Muscle of leg (tissue), 11 donors: Measurements from ENCODE around the gene KLHL29. TPM values are rescaled to one million over a fixed set of nuclear protein-coding genes. Genes with fewer than 3 reads are reported as not detected.

Source experiments
- DNase-seq: peaks from one replicate; pipeline ENCODE4 v3.0.0; 2013
- H3K27ac ChIP-seq: one replicate; pipeline ENCODE4 v1.5.1; 2013; ENCODE audit warnings: mild to moderate bottlenecking, low read length, control low read depth
- H3K27me3 ChIP-seq: one replicate; pipeline ENCODE4 v1.6.1; 2013; ENCODE audit warnings: low read length; ENCODE audit not compliant: control insufficient read depth, insufficient read depth
- H3K36me3 ChIP-seq: one replicate; pipeline ENCODE4 v1.6.1; 2013; ENCODE audit warnings: low read length; ENCODE audit not compliant: control insufficient read depth, insufficient read depth
- H3K4me1 ChIP-seq: one replicate; pipeline ENCODE4 v1.6.1; 2013; ENCODE audit warnings: low read length; ENCODE audit not compliant: control insufficient read depth, insufficient read depth
- H3K4me3 ChIP-seq: one replicate; pipeline ENCODE4 v1.5.1; 2013; ENCODE audit warnings: low read length, control low read depth
- H3K9me3 ChIP-seq: replicated peaks from 2 replicates; pipeline ENCODE4 v1.6.1; 2013; ENCODE audit warnings: low read depth, low read length; ENCODE audit not compliant: control insufficient read depth
- WGBS: methylation state at CpG from one replicate; pipeline ENCODE4 v1.1.5; 2013; ENCODE audit warnings: missing lambda C conversion rate; ENCODE audit not compliant: insufficient coverage; 5-methylcytosine and 5-hydroxymethylcytosine counted together
- polyA plus RNA-seq, 8 donors: library from polyadenylated mRNA; unstranded; fragments of 120-200 nt; gene quantifications; one replicate each; pipeline versions ENCODE4 v1.2.1 to v1.2.3, GENCODE V29; 2013; ENCODE audit warnings: inconsistent platforms in 1 of 8, low replicate concordance in 1 of 8; ENCODE audit not compliant: insufficient read length in 8 of 8, insufficient read depth in 1 of 8
- total RNA-seq: library from RNA; stranded (reverse); fragments of 120-200 nt; gene quantifications from one replicate; pipeline ENCODE4 v1.2.4, GENCODE V29; 2013

The KLHL29 gene
- total and polyA plus RNA-seq, 9 donors = 4.7 to 9.7 (median 7.3) TPM

GRCh38 chr2:23614701-23615100, 229.7 kb downstream of the KLHL29 start:
- peaks cover 38% of the 10 kb centered on the region for H3K4me1 ChIP-seq
- 62% methylated on average over 9 of the region's 12 CpGs for WGBS
- peaks cover 14% of the 10 kb centered on the region for H3K9me3 ChIP-seq
- H3K27ac ChIP-seq = no peak overlapping the region
- no peak for DNase-seq
- H3K4me3 ChIP-seq = no peak overlapping the region
- H3K36me3 ChIP-seq = no peaks in the 10 kb centered on the region
- H3K27me3 ChIP-seq = no peaks in the 10 kb centered on the region

GRCh38 chr2:23615216-23616020, 230.4 kb downstream of the KLHL29 start:
- no peak for DNase-seq
- 87% methylated on average over 20 of the region's 20 CpGs for WGBS
- Histone ChIP-seq H3K36me3 (no peaks in the 10 kb centered on the region), H3K27ac (no peak overlapping the region), H3K4me1 (peaks cover 45% of the 10 kb centered on the region), H3K4me3 (no peak overlapping the region), H3K27me3 (peaks cover 5% of the 10 kb centered on the region), H3K9me3 (peaks cover 14% of the 10 kb centered on the region)

- H3K27me3 ChIP-seq = peaks cover 5% of the 10 kb centered on the region
- peaks cover 57% of the 10 kb centered on the region for H3K4me1 ChIP-seq
- 74% methylated on average over 9 of the region's 15 CpGs for WGBS
- H3K9me3 ChIP-seq = peaks cover 9% of the 10 kb centered on the region
- H3K4me3 ChIP-seq = no peak overlapping the region
- DNase-seq = no peak
- no peaks in the 10 kb centered on the region for H3K36me3 ChIP-seq
- H3K27ac ChIP-seq = peak overlapping the region; percentile 94
Measured at GRCh38 chr2:23616630-23617029, 231.7 kb downstream of the KLHL29 start.

- WGBS = 10% methylated on average over 11 of the region's 16 CpGs
Measured at GRCh38 chr2:23617167-23617810, 232.3 kb downstream of the KLHL29 start.

GRCh38 chr2:23617811-23618215, 232.8 kb downstream of the KLHL29 start:
- Histone ChIP-seq H3K4me1 (peaks cover 66% of the 10 kb centered on the region), H3K4me3 (no peak overlapping the region), H3K36me3 (no peaks in the 10 kb centered on the region), H3K9me3 (no peaks in the 10 kb centered on the region), H3K27me3 (peaks cover 5% of the 10 kb centered on the region), H3K27ac (peak overlapping the region; percentile 94)
- DNase-seq = peak; percentile 95
- 14% methylated on average over 13 of the region's 15 CpGs for WGBS

More at GRCh38 chr2:23617167-23617810, 232.3 kb downstream of the KLHL29 start:
- peaks cover 5% of the 10 kb centered on the region for H3K27me3 ChIP-seq
- no peak overlapping the region for H3K4me3 ChIP-seq
- H3K36me3 ChIP-seq = no peaks in the 10 kb centered on the region
- peaks cover 62% of the 10 kb centered on the region for H3K4me1 ChIP-seq
- peaks cover 3% of the 10 kb centered on the region for H3K9me3 ChIP-seq
- peak; percentile 95 for DNase-seq
- peak overlapping the region; percentile 94 for H3K27ac ChIP-seq

- H3K4me3 ChIP-seq = no peak overlapping the region
- H3K36me3 ChIP-seq = no peaks in the 10 kb centered on the region
- 44% methylated on average over 3 of the region's 10 CpGs for WGBS
- H3K4me1 ChIP-seq = peaks cover 70% of the 10 kb centered on the region
- no peaks in the 10 kb centered on the region for H3K9me3 ChIP-seq
- DNase-seq = peak; percentile 45
- H3K27me3 ChIP-seq = peaks cover 5% of the 10 kb centered on the region
- peak overlapping the region; percentile 94 for H3K27ac ChIP-seq
Measured at GRCh38 chr2:23618265-23618664, 233.3 kb downstream of the KLHL29 start.

- Histone ChIP-seq H3K27ac (peak overlapping the region; percentile 94), H3K9me3 (no peaks in the 10 kb centered on the region), H3K36me3 (no peaks in the 10 kb centered on the region), H3K4me1 (peaks cover 75% of the 10 kb centered on the region), H3K4me3 (no peak overlapping the region), H3K27me3 (peaks cover 5% of the 10 kb centered on the region)
- 59% methylated on average over 6 of the region's 7 CpGs for WGBS
- DNase-seq = peak; percentile 67
Measured at GRCh38 chr2:23618794-23619530, 234.0 kb downstream of the KLHL29 start.

GRCh38 chr2:23619941-23620340, 235.0 kb downstream of the KLHL29 start:
- Histone ChIP-seq H3K4me1 (peaks cover 78% of the 10 kb centered on the region), H3K36me3 (no peaks in the 10 kb centered on the region), H3K4me3 (no peak overlapping the region), H3K27ac (no peak overlapping the region), H3K27me3 (peaks cover 5% of the 10 kb centered on the region), H3K9me3 (peaks cover 6% of the 10 kb centered on the region)
- DNase-seq = no peak
- WGBS = 82% methylated on average over 4 of the region's 7 CpGs

GRCh38 chr2:23620841-23621341, 235.9 kb downstream of the KLHL29 start:
- Histone ChIP-seq H3K27ac (no peak overlapping the region), H3K36me3 (no peaks in the 10 kb centered on the region), H3K4me3 (no peak overlapping the region), H3K9me3 (peaks cover 6% of the 10 kb centered on the region), H3K4me1 (peaks cover 75% of the 10 kb centered on the region), H3K27me3 (peaks cover 5% of the 10 kb centered on the region)
- DNase-seq = peak; percentile 84
- 56% methylated on average over 13 of the region's 14 CpGs for WGBS

- WGBS = 95% methylated on average over 3 of the region's 5 CpGs
- DNase-seq = no peak
- no peak overlapping the region for H3K4me3 ChIP-seq
- H3K9me3 ChIP-seq = peaks cover 6% of the 10 kb centered on the region
- H3K36me3 ChIP-seq = no peaks in the 10 kb centered on the region
- H3K27ac ChIP-seq = no peak overlapping the region
- peaks cover 76% of the 10 kb centered on the region for H3K4me1 ChIP-seq
- peaks cover 5% of the 10 kb centered on the region for H3K27me3 ChIP-seq
Measured at GRCh38 chr2:23621616-23622015, 236.6 kb downstream of the KLHL29 start.
